ENCODE data around the gene NR3C2. TPM values are rescaled to one million over a fixed set of nuclear protein-coding genes. Genes with fewer than 3 reads are reported as not detected.

Gene NR3C2
- total RNA-seq, 1 donor from 2014 or later, result 0.75 TPM

DNA sequence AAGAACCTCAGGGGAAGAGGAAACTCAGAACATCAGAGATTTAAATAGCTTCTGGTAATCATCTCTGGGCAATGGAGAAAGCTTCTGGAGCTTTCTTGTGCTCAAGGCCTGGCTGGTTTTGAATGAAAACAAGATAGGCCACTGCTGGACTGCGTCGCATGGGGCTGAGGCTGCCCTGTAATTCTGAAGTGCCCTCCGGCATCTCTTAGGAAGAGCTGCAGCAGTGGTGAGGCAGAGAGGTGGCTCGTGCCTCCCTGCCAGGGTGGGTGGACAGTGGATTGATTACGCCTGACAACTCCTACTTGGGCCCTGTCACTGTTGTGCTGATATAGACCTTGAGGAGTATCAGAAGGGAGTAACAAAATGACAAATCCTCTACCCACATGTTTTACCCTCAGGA, 279.7 kb downstream of the NR3C2 start:
- no peak for DNase-seq (ENCODE audit: extremely low spot score, unreplicated experiment)
- Mint-ChIP-seq H3K9me3 (ENCODE audit: unreplicated experiment) (no peaks in the 10 kb centered on the region), H3K27ac (ENCODE audit: unreplicated experiment) (no peak overlapping the region), H3K4me1 (ENCODE audit: unreplicated experiment) (no peaks in the 10 kb centered on the region), H3K36me3 (ENCODE audit: unreplicated experiment) (no peaks in the 10 kb centered on the region), H3K27me3 (ENCODE audit: unreplicated experiment) (peaks cover 23% of the 10 kb centered on the region), H3K4me3 (ENCODE audit: unreplicated experiment) (no peak overlapping the region)
- TF ChIP-seq, protein P1, sequence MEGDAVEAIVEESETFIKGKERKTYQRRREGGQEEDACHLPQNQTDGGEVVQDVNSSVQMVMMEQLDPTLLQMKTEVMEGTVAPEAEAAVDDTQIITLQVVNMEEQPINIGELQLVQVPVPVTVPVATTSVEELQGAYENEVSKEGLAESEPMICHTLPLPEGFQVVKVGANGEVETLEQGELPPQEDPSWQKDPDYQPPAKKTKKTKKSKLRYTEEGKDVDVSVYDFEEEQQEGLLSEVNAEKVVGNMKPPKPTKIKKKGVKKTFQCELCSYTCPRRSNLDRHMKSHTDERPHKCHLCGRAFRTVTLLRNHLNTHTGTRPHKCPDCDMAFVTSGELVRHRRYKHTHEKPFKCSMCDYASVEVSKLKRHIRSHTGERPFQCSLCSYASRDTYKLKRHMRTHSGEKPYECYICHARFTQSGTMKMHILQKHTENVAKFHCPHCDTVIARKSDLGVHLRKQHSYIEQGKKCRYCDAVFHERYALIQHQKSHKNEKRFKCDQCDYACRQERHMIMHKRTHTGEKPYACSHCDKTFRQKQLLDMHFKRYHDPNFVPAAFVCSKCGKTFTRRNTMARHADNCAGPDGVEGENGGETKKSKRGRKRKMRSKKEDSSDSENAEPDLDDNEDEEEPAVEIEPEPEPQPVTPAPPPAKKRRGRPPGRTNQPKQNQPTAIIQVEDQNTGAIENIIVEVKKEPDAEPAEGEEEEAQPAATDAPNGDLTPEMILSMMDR (IDR thresholded peaks at IDR 0.05), result no peak

DNA sequence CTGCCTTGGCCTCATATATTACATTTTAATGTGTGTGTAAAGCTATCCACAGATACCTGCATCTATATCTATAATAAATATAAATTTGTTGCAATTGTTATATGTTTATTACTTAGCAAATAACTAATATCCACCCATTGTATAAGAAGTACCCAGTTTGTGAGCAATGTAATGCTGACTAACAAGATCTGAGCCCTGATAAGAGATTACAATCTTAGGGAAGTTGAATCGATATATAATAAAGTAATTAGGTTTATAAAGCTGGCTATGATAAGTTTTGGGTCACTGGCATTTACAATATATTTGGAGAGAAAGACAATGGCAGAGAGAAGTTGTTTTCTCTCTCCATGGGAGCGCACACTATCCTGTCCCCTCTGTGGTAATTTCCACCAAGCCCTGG, 280.6 kb downstream of the NR3C2 start:
- H3K36me3 Mint-ChIP-seq (ENCODE audit: unreplicated experiment), result no peaks in the 10 kb centered on the region
- H3K27ac Mint-ChIP-seq (ENCODE audit: unreplicated experiment), result no peak overlapping the region
- H3K4me1 Mint-ChIP-seq (ENCODE audit: unreplicated experiment), result no peaks in the 10 kb centered on the region
- DNase-seq (ENCODE audit: extremely low spot score, unreplicated experiment), result no peak
- peaks cover 26% of the 10 kb centered on the region for H3K27me3 Mint-ChIP-seq (ENCODE audit: unreplicated experiment)
- H3K9me3 Mint-ChIP-seq (ENCODE audit: unreplicated experiment), result no peaks in the 10 kb centered on the region
- H3K4me3 Mint-ChIP-seq (ENCODE audit: unreplicated experiment), result no peak overlapping the region
- TF ChIP-seq, protein P1 (IDR thresholded peaks at IDR 0.05), result no peak

DNA sequence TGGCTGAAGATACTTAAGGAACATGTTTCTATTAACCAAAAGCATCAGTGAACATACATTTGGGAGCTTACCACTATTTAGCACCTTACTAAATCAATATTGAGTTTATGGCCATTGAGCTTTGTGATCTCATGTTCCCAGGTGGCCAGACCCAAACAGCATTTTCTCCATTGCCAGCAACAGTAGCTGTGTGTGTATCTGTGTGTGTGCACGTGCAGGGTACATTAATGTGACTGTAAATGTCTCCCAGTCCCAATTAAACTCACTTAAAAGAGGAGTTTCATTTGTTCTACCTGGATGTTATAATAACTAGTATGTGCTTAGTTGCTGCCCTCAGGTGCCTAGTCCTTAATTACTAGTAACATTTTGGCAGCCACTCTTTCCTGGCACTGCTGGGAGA, 282.4 kb downstream of the NR3C2 start:
- H3K27ac Mint-ChIP-seq (ENCODE audit: unreplicated experiment), result no peak overlapping the region
- H3K4me3 Mint-ChIP-seq (ENCODE audit: unreplicated experiment), result no peak overlapping the region
- H3K9me3 Mint-ChIP-seq (ENCODE audit: unreplicated experiment), result no peaks in the 10 kb centered on the region
- no peak for DNase-seq (ENCODE audit: extremely low spot score, unreplicated experiment)
- TF ChIP-seq, protein P1 (IDR thresholded peaks at IDR 0.05), result no peak
- H3K27me3 Mint-ChIP-seq (ENCODE audit: unreplicated experiment), result peaks cover 25% of the 10 kb centered on the region
- H3K36me3 Mint-ChIP-seq (ENCODE audit: unreplicated experiment), result no peaks in the 10 kb centered on the region
- no peaks in the 10 kb centered on the region for H3K4me1 Mint-ChIP-seq (ENCODE audit: unreplicated experiment)

DNA sequence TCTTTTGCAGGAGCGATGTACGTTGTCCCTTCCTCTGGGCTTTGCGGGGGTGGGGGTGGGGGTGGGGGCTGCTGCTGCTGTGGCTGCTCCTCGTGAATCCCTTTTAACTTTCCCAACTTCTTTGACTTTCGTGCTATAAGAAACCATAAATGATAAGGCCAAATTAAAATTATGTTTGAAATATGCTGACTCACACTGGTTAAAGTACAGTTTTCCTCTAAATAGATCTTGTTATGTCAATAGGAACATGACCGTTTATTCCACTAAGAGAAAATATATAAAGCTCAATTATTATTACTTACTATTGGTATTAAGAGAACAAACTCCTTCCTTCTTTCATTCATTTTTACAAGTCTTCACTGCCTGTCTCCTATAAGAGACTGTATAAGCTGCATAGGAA, 287.4 kb downstream of the NR3C2 start:
- H3K4me1 Mint-ChIP-seq (ENCODE audit: unreplicated experiment), result no peaks in the 10 kb centered on the region
- DNase-seq (ENCODE audit: extremely low spot score, unreplicated experiment), result no peak
- TF ChIP-seq, protein P1 (IDR thresholded peaks at IDR 0.05), result no peak
- peaks cover 23% of the 10 kb centered on the region for H3K27me3 Mint-ChIP-seq (ENCODE audit: unreplicated experiment)
- no peaks in the 10 kb centered on the region for H3K9me3 Mint-ChIP-seq (ENCODE audit: unreplicated experiment)
- no peak overlapping the region for H3K27ac Mint-ChIP-seq (ENCODE audit: unreplicated experiment)
- H3K4me3 Mint-ChIP-seq (ENCODE audit: unreplicated experiment), result no peak overlapping the region
- H3K36me3 Mint-ChIP-seq (ENCODE audit: unreplicated experiment), result no peaks in the 10 kb centered on the region

DNA sequence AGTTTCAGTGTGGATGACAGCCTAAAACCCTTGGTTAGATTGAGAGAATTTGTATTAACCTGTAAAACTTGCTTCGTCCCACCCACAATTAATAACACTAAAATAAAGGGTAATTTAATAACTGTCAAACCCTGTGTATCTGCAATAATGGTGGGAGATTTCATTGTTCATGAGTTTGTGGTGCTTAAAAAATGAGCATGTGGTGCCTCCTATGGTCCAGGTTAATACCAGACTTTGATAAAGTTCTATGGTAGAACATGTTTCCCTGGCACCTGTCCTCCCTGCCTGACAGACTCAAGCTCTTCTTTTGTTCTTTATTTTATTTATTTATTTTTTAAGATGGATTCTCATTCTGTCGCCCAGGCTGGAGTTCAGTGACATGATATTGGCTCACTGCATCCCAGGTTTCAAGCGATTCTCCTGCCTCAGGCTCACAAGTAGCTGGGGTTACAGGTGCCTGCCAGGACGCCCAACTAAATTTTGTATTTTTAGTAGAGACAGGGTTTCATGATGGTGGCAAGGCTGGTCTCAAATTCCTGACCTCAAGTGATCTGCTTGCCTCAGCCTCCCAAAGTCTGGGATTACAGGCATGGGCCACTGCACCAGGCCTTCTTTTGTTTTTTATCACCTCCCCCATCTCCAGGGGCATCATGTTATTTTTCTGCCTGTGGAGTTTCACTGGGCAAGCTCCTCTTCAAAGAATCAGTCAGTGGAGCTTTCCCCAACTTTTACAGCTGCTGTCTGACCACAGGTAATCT, 289.2 kb downstream of the NR3C2 start:
- no peak overlapping the region for H3K4me3 Mint-ChIP-seq (ENCODE audit: unreplicated experiment)
- no peaks in the 10 kb centered on the region for H3K36me3 Mint-ChIP-seq (ENCODE audit: unreplicated experiment)
- no peak for DNase-seq (ENCODE audit: extremely low spot score, unreplicated experiment)
- TF ChIP-seq, protein P1 (IDR thresholded peaks at IDR 0.05), result peak; percentile 46
- no peaks in the 10 kb centered on the region for H3K4me1 Mint-ChIP-seq (ENCODE audit: unreplicated experiment)
- H3K27ac Mint-ChIP-seq (ENCODE audit: unreplicated experiment), result no peak overlapping the region
- peaks cover 31% of the 10 kb centered on the region for H3K27me3 Mint-ChIP-seq (ENCODE audit: unreplicated experiment)
- no peaks in the 10 kb centered on the region for H3K9me3 Mint-ChIP-seq (ENCODE audit: unreplicated experiment)
